HG03354 (cell line): ENCODE data around the gene SCGB1C2.
"Not testable (repeated sequence)": the region's sequence is repeated elsewhere in the genome, so short reads cannot be mapped to it uniquely, and the experiment has no call there.

Experiments
- ATAC-seq: cut with Tn5 transposase; IDR thresholded peaks from one replicate; pipeline ENCODE4 v1.9.1; 2021; ENCODE audit warnings: mild to moderate bottlenecking; ENCODE audit not compliant: unreplicated experiment, poor library complexity, severe bottlenecking

Gene SCGB1C2

DNA sequence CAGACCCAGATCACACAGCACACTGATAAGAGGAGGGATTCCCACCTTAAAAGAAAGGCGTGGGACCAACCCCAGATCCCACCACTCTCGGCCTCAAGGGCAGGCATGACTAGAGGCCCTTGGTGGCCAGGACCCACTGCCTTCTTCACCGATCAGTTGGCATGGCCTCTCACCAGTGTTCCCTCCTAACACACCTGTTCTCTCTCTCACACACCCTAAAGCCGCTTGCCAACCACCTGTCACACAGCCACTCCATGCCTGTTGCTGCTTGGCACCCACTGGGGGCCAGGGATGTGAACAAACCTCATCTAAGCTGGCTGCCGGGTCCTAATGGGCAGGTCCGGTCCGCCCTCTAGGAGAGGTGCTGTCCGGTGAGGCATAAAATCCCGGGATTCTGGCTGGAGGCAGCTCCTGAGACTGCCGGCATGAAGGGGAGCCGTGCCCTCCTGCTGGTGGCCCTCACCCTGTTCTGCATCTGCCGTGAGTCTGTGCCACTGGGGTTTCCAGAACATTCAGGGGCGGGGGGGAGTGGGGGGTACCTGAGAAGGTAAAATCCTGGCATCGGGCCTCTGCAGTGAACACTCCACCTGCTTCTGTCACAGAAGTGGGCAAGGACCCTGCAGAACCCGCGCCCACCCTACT is at the start of gene SCGB1C2:
TSS of gene SCGB1C2 (plus strand) at position 404 of the 642 bp plus-strand sequence. CDS start at position 426, 22 bp downstream.
- not testable (repeated sequence) for ATAC-seq

DNA sequence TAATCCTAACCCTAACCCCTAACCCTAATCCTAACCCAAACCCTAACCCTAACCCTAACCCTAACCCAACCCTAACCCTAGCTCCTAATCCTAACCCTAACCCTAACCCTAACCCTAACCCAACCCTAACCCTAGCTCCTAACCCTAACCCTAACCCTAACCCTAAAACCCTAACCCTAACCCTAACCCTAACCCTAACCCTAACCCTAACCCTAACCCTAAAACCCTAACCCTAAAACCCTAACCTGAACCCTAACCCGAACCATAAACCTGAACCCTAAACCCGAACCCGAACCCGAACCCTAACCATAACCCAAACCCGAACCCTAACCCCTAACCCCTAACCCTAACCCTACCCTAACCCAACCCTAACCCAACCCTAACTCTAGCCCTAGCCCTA is 24.3 kb upstream of the SCGB1C2 start:
- not testable (repeated sequence) for ATAC-seq

DNA sequence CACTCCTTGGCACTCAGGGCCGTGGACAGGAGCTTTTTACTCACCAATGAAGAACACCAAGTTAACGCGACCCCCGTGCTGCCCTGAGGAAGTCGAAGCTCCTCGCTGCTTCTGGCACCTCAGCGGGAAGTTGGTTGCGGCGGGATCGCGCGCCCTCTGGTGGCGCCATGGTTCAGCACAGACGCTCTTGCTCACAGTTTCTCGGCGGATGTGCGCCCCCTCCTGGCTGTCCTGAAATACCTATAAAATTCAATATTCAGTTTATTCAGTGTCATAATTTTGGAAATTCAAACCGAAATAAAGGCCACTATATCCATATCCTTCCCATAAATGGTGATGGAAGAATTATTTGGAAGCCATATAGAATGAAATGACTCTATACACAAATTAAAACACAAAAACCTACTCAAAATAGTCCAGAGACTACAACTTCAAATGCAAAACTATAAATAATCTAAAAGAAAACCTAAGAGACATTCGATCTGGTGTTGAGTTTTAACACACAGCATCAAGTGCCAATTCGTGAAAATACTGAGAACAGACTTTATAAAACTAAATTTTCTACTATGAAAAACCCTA is 18.9 kb upstream of the SCGB1C2 start:
- not testable (repeated sequence) for ATAC-seq

DNA sequence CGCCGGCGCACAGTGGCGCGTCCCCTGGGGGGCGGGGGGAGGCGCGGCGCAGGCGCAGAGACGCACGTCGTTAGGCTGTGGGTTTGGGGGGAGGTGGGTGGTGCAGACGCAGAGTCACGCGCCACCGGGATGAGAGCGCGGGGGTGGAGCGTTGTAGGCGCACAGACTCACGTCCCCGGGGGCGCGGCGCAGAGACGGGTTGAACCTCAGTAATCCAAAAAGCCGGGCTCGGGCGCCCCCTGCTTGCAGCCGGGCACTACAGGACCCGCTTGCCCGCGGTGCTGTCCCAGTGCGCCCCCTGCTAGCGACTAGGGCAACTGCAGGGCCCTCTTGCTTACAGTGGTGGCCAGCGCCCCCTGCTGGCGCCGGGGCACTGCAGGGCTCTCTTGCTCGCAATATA is 3.4 kb upstream of the SCGB1C2 start:
- ATAC-seq: not testable (repeated sequence)

DNA sequence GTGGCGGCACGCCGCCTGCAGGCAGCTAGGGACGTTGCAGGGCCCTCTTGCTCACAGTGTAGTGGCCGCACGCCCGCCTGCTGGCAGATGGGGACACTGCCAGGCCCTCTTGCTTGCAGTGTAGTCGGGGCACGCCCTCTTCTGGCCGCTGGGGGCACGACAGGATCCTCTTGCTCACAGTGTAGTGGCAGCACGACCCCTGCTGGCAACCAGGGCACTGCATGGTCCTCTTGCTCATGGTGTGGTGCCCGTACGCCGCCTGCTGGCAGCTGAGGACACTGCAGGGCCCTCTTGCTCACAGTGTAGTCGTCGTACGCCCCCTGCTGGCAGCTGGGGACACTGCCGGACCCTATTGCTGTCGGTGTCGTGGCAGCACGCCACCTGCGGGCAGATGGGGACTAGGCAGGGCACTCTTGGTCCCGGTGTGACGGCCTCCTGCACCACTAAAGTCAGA is 3.0 kb upstream of the SCGB1C2 start:
- ATAC-seq: peak; percentile 87

DNA sequence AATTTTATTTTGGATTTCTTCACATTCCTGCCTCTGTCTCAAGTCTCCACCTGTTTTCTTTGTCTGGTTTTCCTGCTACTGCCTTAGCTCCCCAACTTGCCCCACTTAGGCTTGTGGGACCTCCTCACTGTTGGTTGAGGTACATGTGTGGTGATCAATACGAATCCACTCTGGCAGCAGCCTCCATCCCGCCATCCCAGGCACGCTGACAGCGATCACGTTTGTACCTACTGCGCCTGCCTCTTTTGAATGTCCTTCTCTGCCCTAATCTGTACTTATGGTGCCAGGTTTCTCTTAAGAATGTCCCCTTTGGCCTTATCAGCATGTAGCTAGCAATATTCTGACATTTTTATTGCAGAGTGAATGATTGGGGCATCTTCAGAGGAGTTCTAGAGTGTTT is 2.3 kb upstream of the SCGB1C2 start:
- not testable (repeated sequence) for ATAC-seq

DNA sequence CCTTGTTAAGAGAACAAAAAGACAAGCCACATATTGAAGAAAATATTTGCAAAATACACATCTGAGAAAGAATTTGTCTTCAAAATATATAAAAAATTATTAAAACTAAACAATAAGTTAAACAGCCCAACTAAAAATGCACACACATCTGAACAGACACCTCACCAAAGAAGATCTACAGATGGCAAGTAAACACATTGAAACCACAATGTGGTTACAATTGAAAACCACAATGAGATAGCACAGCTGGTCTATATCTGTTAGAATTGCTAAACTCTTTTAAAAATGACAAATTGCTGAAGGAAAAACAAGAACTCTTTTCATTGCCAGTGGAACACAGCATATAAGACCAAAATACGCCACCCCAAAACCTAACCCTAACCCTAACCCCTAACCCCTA is 1.5 kb upstream of the SCGB1C2 start:
- not testable (repeated sequence) for ATAC-seq

DNA sequence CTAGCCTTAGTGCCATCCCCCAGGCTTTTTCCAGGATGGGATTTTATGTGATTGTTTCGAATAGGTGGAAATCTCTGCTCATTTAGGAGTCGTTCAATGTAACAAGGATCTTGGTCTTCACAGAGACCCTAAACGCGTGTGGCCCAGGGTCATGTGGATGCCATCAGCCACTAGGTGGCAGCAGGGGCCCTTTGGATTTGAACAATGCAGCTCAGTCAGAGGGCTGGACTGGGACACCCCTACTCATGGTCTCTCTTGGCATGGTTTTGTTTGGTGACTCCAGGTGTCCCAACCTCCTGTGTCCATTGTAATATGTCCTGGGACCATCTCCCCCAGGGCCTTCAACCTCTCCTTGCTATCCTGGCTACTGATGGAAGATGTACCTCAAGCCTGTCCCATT is 838 bp upstream of the SCGB1C2 start:
- not testable (repeated sequence) for ATAC-seq

DNA sequence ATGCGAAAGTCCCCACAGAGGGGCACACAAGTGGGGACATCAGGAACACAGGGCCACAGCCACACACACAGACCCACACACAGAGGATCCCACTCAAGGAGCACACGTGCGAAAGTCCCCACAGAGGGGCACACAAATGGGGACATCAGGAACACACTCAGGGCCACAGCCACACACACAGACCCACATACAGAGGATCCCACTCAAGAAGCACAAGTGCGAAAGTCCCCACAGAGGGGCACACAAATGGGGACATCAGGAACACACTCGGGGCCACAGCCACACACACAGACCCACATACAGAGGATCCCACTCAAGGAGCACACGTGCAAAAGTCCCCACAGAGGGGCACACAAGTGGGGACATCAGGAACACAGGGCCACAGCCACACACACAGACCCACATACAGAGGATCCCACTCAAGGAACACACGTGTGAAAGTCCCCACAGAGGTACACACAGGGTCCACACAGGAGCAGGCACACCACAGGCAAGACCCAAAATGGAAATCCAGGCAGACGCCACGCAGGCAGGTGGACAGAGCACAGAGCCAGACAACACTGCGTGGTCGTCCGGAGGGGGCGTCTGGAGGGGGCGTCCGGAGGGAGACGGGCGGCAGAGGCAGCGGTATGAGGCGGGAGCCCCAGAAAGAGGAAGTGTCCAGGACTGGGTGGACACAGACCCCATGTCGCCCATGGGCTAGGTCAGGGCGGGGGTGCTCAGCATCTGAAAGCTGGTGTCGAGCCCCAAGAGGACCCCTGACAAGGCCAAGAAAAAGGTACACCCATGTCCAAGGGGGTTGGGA is 2.2 kb downstream of the SCGB1C2 start:
- not testable (repeated sequence) for ATAC-seq

DNA sequence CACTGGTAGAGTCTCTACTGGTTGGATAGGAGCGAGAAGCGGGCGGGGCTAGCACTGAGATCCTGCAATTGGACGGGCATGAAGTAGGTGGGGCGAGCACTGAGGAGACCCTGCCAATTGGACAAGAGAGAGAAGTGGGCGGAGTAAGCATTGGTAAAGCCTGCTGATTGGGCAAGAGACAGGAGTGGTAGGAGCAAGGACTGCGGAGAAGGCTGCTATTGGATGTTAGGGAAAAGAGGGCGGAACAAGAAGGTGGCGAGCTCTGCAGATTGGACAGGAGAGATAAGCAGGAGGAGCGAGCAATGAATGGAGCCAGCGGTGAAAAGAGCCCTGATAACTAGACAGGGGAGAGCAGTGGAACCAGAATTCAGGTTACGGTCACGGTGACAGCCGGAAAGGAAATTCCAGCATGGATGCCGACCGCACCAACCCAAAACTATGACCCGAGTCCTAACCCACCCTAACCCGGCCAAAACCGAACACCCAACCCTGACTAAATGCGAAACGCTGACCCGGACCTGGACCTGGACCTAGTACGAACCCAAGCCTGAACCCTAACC is 4.8 kb downstream of the SCGB1C2 start:
- ATAC-seq: no peak

DNA sequence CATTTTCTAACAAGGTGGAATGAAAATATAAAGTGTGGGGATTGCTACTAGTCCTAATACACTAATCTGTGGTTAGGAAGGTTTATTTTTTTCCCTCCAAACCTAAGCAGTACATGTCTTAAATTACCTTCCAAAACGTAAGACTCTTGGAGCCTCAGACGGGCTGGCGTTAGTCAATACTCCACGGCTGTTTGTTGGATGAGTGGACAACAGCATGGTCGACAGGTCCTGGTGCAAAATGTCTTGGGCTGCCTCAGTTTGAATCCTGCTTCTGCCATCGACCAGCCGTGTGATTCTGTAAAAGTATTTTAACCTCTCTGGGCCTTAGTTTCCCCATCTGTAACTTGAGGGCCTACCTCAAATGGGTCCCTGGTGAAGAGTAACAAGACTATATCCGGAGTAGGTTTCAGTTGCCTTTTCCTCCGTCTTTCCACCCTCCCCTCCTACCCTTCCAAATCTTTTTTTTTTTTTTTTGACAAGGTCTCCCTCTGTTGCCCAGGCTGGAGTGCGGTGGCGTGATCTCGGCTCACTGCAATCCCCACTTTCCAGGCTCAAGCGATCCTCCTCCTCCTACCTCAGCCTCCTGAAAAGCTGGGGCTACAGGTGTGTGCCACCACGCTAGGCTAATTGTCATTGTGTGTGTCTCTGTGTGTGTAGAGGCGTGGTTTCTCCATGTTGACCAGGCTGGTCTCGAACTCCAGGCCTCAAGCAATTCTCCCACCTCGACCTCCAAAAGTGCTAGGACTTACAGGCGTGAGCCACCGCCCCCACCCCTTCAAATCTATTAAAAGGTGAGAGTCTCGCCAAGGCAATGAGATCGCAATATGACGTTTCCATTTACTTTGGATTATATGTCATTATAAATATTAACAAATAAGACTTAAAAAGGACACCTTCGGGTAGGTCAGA is 5.8 kb downstream of the SCGB1C2 start:
- ATAC-seq: no peak

DNA sequence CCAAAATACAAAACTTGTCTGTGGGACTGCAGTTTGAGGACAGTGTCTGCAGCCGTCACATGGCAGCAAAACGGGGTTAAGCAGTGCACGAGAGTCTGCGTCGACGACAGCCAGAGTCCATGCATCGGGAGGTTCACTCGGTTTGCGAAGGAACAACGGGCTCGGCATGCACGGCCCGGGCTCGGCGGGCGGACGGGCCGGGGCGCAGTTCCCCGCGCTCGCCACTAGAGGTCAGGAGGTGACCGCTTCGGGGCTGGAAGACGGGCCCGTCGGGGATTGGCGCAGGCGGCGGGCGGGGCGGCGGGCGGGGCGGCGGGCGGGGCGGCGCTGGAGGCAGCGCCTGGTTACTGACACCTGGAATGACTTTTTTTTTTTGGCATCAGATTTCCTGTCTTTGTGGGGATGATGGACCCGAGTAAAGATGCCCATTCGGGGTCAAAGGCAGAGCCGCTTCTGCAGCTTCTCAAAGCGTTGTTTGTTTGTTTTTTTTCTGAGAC is 6.5 kb downstream of the SCGB1C2 start:
- peak; percentile 66 for ATAC-seq

DNA sequence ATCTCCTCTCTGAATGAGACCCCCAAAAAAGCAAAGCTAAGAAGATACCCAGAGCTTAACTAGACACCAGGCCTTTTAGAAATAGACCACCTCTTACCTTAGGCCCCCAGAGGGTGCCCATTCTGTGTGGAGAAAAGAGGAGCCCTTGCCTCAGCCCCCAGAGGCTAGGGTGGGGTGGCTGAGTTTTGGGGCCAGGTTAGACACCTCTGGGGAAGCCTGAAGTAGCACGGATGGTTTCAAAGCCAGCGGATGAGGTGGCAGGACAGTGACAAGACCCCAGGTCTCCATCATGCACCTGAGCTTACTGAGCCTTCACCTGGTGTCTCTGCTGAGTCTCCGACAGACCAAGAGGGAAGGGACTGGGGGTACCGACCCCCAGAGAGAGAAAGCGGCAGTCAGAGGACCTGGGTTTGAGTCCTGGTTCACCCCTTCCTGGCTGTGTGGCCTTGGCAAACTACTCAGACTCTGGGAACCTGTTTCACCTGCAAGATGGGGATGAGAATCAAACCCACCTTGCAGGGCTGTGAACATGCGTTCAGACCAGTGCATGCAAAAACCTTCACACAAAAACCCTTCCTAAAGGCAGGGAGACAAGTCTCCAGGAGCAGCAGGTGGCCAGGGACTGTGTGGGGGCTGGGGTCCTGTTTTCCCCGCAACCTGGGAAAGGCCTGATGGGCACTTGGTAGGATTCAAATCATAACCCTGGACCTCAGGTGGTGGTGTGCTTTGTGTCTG is 7.7 kb downstream of the SCGB1C2 start:
- ATAC-seq: no peak

DNA sequence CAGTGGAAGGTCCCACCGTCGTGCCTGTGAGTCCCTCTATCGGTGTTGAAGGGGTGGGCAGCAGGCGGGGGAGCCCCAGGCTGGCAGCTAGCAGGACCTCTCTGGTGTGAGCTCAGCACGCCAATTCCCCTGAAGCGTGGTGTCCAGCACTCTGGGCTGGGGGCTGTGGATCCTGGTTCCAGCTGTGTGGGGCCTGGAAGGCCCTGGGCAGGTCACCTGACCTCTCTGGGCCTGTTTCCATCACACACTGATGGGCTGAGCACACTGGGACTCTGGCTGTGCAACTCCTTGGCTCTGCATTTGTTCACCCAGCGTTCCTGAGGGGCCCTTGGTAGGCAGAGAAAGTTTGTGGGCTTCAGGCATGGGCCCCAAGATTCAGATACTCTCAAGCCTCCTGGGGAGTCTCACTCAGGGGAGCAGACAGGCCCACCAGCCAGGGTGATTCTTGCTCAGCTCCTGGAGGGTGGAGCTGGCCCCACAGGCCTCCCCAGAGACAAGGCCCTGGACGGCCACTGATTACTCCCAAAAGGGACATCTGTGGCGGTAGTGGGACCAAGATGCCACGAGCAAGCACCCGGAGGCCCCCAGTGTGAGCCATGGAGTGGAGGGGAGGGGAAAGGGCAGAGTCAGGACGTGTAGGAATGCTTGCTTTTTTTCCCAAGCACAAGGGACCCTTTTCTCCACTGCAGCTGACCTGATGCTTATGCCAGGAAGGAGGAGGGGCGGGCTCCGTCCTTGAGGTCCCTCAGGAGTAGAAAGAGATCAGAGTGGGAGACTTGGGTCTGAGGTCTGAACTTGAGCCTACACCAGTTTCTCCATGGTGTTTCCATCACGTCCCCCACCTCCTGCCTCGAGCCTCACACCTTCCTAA is 8.5 kb downstream of the SCGB1C2 start:
- ATAC-seq: no peak

DNA sequence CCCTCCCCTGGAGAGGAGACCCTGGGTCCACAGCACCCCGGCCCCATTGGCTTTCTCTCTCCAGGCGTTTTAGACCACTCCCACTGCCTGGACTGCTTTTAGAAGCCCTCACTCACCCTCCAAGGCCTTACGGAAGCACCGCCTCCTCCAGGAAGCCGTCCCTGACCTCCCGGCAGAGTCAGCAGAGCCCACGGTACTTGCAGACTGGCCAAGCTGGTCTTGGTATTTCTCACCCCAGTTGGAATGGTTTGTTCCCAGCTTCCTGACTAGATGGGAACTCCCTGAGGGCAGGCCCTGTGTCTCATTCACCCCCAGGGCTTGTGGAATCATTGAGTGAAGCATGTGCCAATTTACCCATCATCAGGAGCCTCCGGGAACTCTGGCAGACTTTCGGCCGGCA is 9.2 kb downstream of the SCGB1C2 start:
- ATAC-seq: no peak

DNA sequence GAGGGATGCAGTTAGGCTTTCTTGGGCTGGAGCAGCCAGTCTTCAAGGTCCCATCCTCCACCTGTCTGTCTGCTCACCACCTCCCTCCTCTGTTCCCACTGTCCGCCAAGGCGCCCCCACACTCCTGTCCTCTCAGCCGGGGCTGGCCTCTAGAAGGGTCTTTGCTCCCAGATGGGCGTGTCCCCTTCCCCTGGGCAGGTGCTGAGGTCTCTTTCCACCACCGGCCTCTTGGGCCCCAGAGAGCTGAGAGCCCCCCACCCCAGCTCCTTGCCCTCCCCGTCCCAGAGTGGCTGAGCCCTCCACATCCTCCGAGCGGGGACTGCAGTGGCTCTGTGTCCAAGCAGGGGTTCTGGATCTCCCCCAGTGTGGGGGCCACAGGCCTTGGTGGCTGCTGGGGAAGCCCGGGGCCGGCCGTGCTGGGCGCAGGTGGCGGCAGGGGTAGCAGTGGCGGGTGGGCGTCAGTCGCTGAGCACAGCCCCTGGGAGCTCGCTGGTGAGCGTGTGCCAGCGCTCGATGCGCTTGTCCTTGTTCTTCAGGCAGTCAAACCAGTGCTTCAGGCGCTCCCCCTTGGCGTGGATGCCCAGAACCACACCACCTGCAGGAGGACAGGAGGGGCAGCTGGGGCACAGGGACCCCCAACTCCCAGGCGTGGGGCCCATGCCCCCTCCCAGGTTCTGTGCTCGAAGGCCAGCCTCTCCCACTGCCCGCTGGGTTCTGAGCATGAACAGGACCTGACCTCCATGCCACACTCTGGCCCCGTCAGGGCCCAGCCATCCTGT is 9.8 kb downstream of the SCGB1C2 start:
- no peak for ATAC-seq
